Activated T-helper 17 cell treated with anti-CD3 and anti-CD28 coated beads, Interleukin-2, amount 50 U/mL, for 72 hours (primary cell): ENCODE data around the gene CNTNAP3B. TPM values are rescaled to one million over a fixed set of nuclear protein-coding genes. Genes with fewer than 3 reads are reported as not detected.
"Not testable (repeated sequence)": the region's sequence is repeated elsewhere in the genome, so short reads cannot be mapped to it uniquely, and the experiment has no call there.

ENCODE experiments used
- ATAC-seq: fragments of 150-1000 bp; cut with Tn5 transposase; replicated peaks from 2 replicates; pipeline ENCODE4 v1.10.0; 2021; ENCODE audit warnings: mild to moderate bottlenecking, moderate library complexity
- H3K27ac Mint-ChIP-seq: one replicate; pipeline ENCODE4 v1.8.0; 2022; ENCODE audit warnings: mixed read lengths
- H3K27me3 Mint-ChIP-seq: one replicate; pipeline ENCODE4 v1.8.0; 2022; ENCODE audit warnings: mixed read lengths
- H3K36me3 Mint-ChIP-seq: one replicate; pipeline ENCODE4 v1.8.0; 2022; ENCODE audit warnings: low read depth, mild to moderate bottlenecking, mixed read lengths
- H3K4me1 Mint-ChIP-seq: one replicate; pipeline ENCODE4 v1.8.0; 2022; ENCODE audit warnings: mixed read lengths
- H3K4me3 Mint-ChIP-seq: one replicate; pipeline ENCODE4 v1.8.0; 2022; ENCODE audit warnings: mild to moderate bottlenecking, mixed read lengths
- H3K9me3 Mint-ChIP-seq: one replicate; pipeline ENCODE4 v1.8.0; 2022; ENCODE audit warnings: mixed read lengths
- total RNA-seq, 2 donors: library from RNA; stranded (reverse); gene quantifications; one replicate each; pipeline ENCODE4 v1.2.3, GENCODE V29; 2022

The CNTNAP3B gene
- total RNA-seq, 2 donors from 2014 or later = not detected

DNA sequence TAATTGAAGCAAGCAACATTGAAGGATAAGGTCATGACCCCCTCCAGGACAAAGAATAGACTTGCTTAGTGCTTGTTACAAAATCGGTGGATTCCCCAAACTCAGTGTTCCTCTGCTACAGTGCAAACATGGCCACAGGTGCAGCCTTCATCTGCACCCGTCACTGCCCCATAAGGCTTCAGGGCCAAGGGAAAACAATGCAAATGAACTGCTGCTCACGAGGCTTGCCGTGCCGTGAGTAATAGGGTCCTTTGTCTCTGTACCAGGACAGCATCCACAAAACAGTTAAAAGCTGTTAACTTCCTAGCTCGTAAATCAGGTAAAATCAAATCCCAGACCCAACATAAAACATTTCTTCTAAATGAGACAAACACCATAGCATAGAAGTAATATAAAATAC lies 226.5 kb downstream of the CNTNAP3B start:
- H3K9me3 Mint-ChIP-seq, H3K36me3 Mint-ChIP-seq, H3K27ac Mint-ChIP-seq, H3K27me3 Mint-ChIP-seq, H3K4me3 Mint-ChIP-seq, ATAC-seq, H3K4me1 Mint-ChIP-seq: not testable (repeated sequence)

DNA sequence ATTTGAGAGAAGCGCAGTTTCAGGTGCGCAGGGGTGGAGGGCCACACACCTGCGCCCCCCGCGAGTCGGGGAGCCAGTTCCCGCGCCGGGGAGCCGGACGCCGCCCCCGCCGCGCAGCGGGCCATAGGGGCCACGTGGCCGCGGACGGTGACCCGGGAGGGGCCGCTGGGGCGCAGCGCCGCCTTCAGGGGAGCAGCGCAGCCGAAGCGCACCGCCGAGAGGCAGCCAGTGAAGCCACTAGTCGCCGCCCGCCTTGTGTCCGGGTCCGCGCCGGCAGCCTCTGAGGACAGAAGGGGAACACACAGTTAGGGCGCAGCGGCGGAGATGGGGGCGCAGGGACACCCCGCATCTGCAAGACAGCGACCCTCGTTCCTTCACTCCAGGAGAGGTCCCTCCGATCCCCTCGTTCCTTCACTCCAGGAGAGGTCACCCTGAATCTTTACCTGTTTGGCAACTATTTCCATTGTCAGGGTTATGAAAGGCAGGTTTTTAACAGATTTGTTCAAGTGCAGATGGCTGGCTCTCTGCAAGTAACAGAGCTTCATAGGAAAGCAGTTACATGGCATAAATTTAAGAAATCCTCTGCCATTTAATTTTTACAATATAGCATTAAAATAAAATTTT lies 230.4 kb downstream of the CNTNAP3B start:
- not testable (repeated sequence) for H3K27ac Mint-ChIP-seq, H3K4me1 Mint-ChIP-seq, H3K36me3 Mint-ChIP-seq, H3K9me3 Mint-ChIP-seq, H3K27me3 Mint-ChIP-seq, ATAC-seq, H3K4me3 Mint-ChIP-seq

DNA sequence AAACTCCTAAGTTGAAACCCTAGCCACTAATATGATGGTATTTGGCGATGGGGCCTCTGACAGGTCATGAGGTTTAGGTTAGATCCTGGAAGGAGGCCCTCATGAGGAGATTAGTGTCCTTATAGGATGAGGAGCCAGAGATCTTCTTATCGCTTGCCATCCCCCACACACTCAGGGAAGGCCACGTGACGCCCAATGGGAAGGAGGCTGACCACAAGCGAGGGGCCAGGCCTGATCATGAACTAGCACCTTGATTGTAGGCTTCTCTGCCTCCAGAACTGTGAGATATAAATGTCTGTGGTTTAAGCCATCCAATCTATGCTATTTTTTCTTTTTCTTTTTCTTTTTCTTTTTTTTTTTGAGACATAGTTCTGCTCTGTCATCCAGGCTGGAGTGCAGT lies 254.7 kb downstream of the CNTNAP3B start:
- not testable (repeated sequence) for H3K27me3 Mint-ChIP-seq, H3K36me3 Mint-ChIP-seq

GRCh38 chr9:41855422-41855821 lies 273.8 kb downstream of the CNTNAP3B start:
- H3K4me3 Mint-ChIP-seq, ATAC-seq, H3K4me1 Mint-ChIP-seq, H3K9me3 Mint-ChIP-seq, H3K36me3 Mint-ChIP-seq, H3K27me3 Mint-ChIP-seq, H3K27ac Mint-ChIP-seq: not testable (repeated sequence)

More for the DNA sequence above, 254.7 kb downstream of the CNTNAP3B start:
- not testable (repeated sequence) for H3K27ac Mint-ChIP-seq, H3K4me3 Mint-ChIP-seq, H3K4me1 Mint-ChIP-seq, H3K9me3 Mint-ChIP-seq, ATAC-seq

DNA sequence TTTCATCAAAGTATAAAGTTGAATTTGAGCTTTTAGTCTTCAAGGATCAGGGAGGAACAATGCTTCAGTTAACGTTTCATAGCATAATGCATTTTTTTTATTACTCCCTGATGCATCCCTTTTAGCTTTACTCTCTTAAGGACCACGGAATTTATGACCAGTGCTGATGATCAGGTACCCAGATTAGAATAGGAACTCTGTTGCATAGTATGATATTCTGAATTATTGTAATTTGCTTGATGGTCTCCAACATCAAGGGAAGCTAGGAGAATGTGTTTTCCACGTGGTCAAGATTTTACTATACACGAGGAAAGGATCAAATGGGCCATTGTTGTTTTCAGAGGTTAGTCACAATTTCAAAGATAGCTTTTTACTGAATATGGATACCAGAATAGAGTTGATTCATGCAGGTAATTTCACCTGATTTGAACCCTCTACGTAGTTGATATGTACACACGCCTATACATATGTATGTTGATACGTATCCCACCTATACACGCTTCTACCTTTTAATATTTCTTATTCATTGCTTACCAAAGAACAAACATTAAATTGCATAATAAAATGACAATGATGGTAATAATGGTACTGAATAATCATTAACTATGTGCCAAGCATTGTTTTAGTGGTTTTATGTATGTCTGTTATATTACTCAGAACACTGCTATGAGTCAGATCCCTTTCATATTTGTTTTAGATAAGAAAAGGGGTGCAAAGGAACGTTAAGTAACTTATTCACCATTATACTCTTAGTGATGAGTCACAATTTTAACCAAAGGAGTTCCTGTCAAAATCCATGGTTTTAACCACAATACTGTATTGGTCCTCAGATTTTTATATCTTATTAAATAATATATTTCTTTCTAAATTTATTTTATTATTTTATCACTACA lies 277.1 kb downstream of the CNTNAP3B start:
- H3K27ac Mint-ChIP-seq, H3K4me1 Mint-ChIP-seq, H3K9me3 Mint-ChIP-seq, H3K27me3 Mint-ChIP-seq, H3K4me3 Mint-ChIP-seq, H3K36me3 Mint-ChIP-seq: not testable (repeated sequence)
- ATAC-seq = peak; percentile 76

DNA sequence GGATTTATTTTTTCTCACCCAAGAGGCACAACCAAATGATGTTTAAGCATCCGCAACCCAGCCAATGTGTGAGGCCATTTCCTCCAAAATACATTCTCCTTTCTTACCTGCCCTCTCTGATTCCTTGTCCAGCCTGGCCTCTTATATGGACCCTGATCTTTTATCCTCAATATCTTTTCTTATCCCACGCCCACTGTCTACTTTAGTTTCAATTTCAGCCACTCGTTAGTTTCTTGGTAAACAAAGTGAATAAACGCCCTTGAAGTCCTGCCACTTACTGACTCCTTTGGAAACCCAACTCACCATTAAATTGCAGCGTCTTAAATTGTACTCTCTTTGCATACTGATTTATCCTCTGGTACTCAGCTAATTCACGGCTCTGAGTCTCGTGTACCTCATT lies 281.4 kb downstream of the CNTNAP3B start:
- not testable (repeated sequence) for H3K9me3 Mint-ChIP-seq, H3K4me1 Mint-ChIP-seq, ATAC-seq, H3K4me3 Mint-ChIP-seq, H3K27ac Mint-ChIP-seq, H3K27me3 Mint-ChIP-seq, H3K36me3 Mint-ChIP-seq

Other genes starting within 250 kb of the CNTNAP3B start
- not detected for gene SPATA31A6, start 54.2 kb upstream of the CNTNAP3B start, total RNA-seq